ENCODE results near the gene GDF2. TPM values are rescaled to one million over a fixed set of nuclear protein-coding genes. Genes with fewer than 3 reads are reported as not detected.

Gene GDF2
- total RNA-seq, 1 experiment from 2014 or later, result not detected

- H3K4me1 ChIP-seq (ENCODE audit: insufficient read depth, low read length), result no peaks in the 10 kb centered on the region; the same call in 1 of the 2 replicates
Measured at GRCh38 chr10:47311932-47312662, 10.2 kb upstream of the GDF2 start.

More at GRCh38 chr10:47311932-47312662, 10.2 kb upstream of the GDF2 start:
- Histone ChIP-seq H3K23ac (ENCODE audit: insufficient read length, low read depth, low read length) (no peak overlapping the region), H2BK20ac (ENCODE audit: low read depth, low read length, poor library complexity, severe bottlenecking) (no peak overlapping the region), H3K4ac (ENCODE audit: low read depth, low read length) (no peak overlapping the region), H4K8ac (replicated peaks; ENCODE audit: insufficient read length, low read depth, low read length) (no peak overlapping the region), H4K91ac (ENCODE audit: insufficient read length, low read depth, low read length) (no peak overlapping the region), H4K20me1 (ENCODE audit: control insufficient read depth, insufficient read depth, insufficient read length) (peaks cover 2% of the 10 kb centered on the region), H3K27me3 (ENCODE audit: insufficient read depth, low read length) (no peaks in the 10 kb centered on the region), H3T11ph (ENCODE audit: low read length) (no peak overlapping the region), H3K79me1 (ENCODE audit: insufficient read depth, low read depth, low read length, poor library complexity, severe bottlenecking) (no peaks in the 10 kb centered on the region), H2BK5ac (ENCODE audit: insufficient read length, low read length) (no peak overlapping the region), H2AK5ac (ENCODE audit: insufficient read length, low read length) (no peak overlapping the region), H2BK120ac (ENCODE audit: low read depth, low read length, poor library complexity, severe bottlenecking) (no peak overlapping the region), H4K5ac (ENCODE audit: insufficient read length, low read depth, low read length) (no peak overlapping the region), H3K4me2 (ENCODE audit: insufficient read depth, insufficient read length, low read length) (no peak overlapping the region), H3K18ac (ENCODE audit: insufficient read length, low read depth, low read length) (no peak overlapping the region), H2AFZ (ENCODE audit: low read length) (no peak overlapping the region), H3K79me2 (ENCODE audit: insufficient read depth, low read length) (no peaks in the 10 kb centered on the region), H2BK12ac (ENCODE audit: insufficient read length, low read depth, low read length) (no peak overlapping the region), H3K9me3 (ENCODE audit: control insufficient read depth, low read depth, low read length) (no peaks in the 10 kb centered on the region), H2BK15ac (ENCODE audit: low read depth, low read length) (no peak overlapping the region), H3K23me2 (ENCODE audit: insufficient read length, low read depth, low read length, poor library complexity, severe bottlenecking) (no peaks in the 10 kb centered on the region), H3K27ac (ENCODE audit: insufficient read length, low read depth, low read length) (no peak overlapping the region), H3K9ac (ENCODE audit: extremely low read depth, insufficient read length, low read length) (no peak overlapping the region), H3K14ac (ENCODE audit: insufficient read depth, low read length) (no peak overlapping the region), H3K56ac (ENCODE audit: insufficient read length, low read depth, low read length) (no peak overlapping the region)
- peak; percentile 86 for TF ChIP-seq CTCF (conservative IDR thresholded peaks at IDR 0.05)
- peaks cover 14 to 16% of the 10 kb centered on the region in 2 experiments; a peak in 3 of 4 replicates for H3K4me1 Mint-ChIP-seq
- H3K27ac Mint-ChIP-seq, result no peak overlapping the region
- WGBS (ENCODE audit: extremely low coverage, insufficient read length, low lambda C conversion rate), result no CpG with 5 or more reads among the region's 20 CpGs
- DNase-seq, result peak; percentile 91
- H3K27me3 Mint-ChIP-seq (ENCODE audit: low read depth), result peaks cover 11% of the 10 kb centered on the region
- H3K9me3 Mint-ChIP-seq, result no peaks in the 10 kb centered on the region
- no peaks in the 10 kb centered on the region for H3K36me3 Mint-ChIP-seq (ENCODE audit: insufficient read depth in 1 of 3, low read depth in 3 of 3)
- H3K4me3 Mint-ChIP-seq, result no peak overlapping the region
